A673 (cell line): ENCODE measurements around the gene TBC1D4.

Experiments used
- EZH2 ChIP-seq: fragments of 200-600 bp; sonication (generic); IDR thresholded peaks from 2 replicates; pipeline ENCODE4 v1.6.1; 2017; ENCODE audit warnings: borderline replicate concordance, low read depth, mild to moderate bottlenecking, mixed read lengths, antibody characterized with exemption, low read length; ENCODE audit not compliant: poor library complexity, severe bottlenecking
- TF ChIP-seq, protein P1 (sequence below): fragments of 300-800, 200-600 bp; sonication (generic); conservative IDR thresholded peaks from 2 replicates; pipeline ENCODE4 v1.5.1; 2017; ENCODE audit warnings: low read depth, mild to moderate bottlenecking, antibody characterized with exemption, low read length, moderate library complexity, mixed read lengths

DNA sequence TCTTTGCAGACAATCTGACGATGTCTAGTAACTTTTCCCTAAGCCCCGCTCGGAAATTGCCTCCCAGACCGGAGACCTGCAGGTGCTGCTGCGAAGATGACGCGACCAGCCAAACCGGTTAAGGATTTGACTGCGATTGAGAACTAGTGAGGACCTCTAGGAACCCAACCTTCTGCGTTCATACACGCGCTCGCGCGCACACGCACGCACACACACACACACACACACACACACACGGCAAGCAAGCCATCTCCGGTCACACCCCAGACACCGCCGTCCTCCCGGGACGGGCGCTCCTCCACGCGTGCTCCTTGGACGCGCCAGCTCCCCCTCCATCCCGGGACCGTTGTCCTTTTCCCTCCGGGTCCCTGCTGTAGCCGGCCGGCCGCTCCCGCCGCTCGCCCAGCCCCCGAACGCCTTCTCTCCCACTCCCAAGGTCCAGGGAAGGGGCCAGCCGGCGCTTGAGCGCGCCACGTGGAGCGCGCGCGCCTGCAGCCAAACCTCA lies 1.2 kb downstream of the TBC1D4 start:
- TF ChIP-seq, protein P1, sequence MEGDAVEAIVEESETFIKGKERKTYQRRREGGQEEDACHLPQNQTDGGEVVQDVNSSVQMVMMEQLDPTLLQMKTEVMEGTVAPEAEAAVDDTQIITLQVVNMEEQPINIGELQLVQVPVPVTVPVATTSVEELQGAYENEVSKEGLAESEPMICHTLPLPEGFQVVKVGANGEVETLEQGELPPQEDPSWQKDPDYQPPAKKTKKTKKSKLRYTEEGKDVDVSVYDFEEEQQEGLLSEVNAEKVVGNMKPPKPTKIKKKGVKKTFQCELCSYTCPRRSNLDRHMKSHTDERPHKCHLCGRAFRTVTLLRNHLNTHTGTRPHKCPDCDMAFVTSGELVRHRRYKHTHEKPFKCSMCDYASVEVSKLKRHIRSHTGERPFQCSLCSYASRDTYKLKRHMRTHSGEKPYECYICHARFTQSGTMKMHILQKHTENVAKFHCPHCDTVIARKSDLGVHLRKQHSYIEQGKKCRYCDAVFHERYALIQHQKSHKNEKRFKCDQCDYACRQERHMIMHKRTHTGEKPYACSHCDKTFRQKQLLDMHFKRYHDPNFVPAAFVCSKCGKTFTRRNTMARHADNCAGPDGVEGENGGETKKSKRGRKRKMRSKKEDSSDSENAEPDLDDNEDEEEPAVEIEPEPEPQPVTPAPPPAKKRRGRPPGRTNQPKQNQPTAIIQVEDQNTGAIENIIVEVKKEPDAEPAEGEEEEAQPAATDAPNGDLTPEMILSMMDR = no peak
- TF ChIP-seq EZH2 = no peak
